ENCODE data around the gene MAGEA9B. TPM values are rescaled to one million over a fixed set of nuclear protein-coding genes. Genes with fewer than 3 reads are reported as not detected.

MAGEA9B gene
- total RNA-seq, 1 experiment from 2014 or later: 0.47 TPM

- ATAC-seq (no peak), DNase-seq (ENCODE audit: low read depth, low spot score) (no peak)
- CTCF ChIA-PET: no interaction called here
These were observed 17.5 kb downstream of the MAGEA9B start for GRCh38 chrX:149569770-149570169.

More at GRCh38 chrX:149569770-149570169, 17.5 kb downstream of the MAGEA9B start:
- H3K9me2 ChIP-seq (ENCODE audit: insufficient read depth): no peaks in the 10 kb centered on the region
- no peaks in the 10 kb centered on the region for H3K27me3 ChIP-seq (ENCODE audit: insufficient read depth, low read length)
- H2AFZ ChIP-seq (ENCODE audit: low read depth, low read length, poor library complexity, severe bottlenecking): no peak overlapping the region
- no TSS peak for BruUV-seq (replicated peaks)
- no peak overlapping the region for H3K4me2 ChIP-seq (ENCODE audit: low read length)
- ChIA-PET POLR2A (no interaction called here), RAD21 (ENCODE audit: low non-redundant PET in 1 of 2, low total read pairs in 2 of 2, uncharacterized antibody in 2 of 2, unreplicated experiment in 2 of 2) (no interaction called here)
- intact Hi-C loops (cut with micrococcal nuclease): no loop called here
- no peaks in the 10 kb centered on the region for H3K36me3 ChIP-seq (ENCODE audit: control insufficient read depth in 1 of 2, insufficient read depth in 2 of 2, low read length in 2 of 2)
- no peak overlapping the region for H3K27ac ChIP-seq (ENCODE audit: low read depth, low read length)
- H4K20me1 ChIP-seq (ENCODE audit: insufficient read depth): no peaks in the 10 kb centered on the region
- H3K9ac ChIP-seq (ENCODE audit: low read length): no peak overlapping the region
- no peak overlapping the region for H3K4me3 ChIP-seq (replicated peaks in 1 of 2; ENCODE audit: low read depth in 1 of 2, low read length in 2 of 2)
- no peaks in the 10 kb centered on the region for H3K4me1 ChIP-seq (ENCODE audit: control insufficient read depth in 1 of 2, insufficient read depth in 2 of 2, low read length in 2 of 2)
- TF ChIP-seq ELF1 (IDR thresholded peaks at IDR 0.05; ENCODE audit: borderline replicate concordance, low read depth) (no peak), ZFX (IDR thresholded peaks at IDR 0.05) (no peak), TCF7L2 (IDR thresholded peaks at IDR 0.05; ENCODE audit: borderline replicate concordance, extremely low read depth, insufficient read depth, insufficient read length) (no peak), CBX3 (IDR thresholded peaks at IDR 0.05; ENCODE audit: low read depth) (no peak), EGR1 (IDR thresholded peaks at IDR 0.05; ENCODE audit: low read depth) (no peak), CEBPB (IDR thresholded peaks at IDR 0.05; ENCODE audit: low read depth) (no peak), JUND (IDR thresholded peaks at IDR 0.05) (no peak), EZH2phosphoT487 (IDR thresholded peaks at IDR 0.05; ENCODE audit: borderline replicate concordance) (no peak), SIN3A (IDR thresholded peaks at IDR 0.05; ENCODE audit: low read depth) (no peak), SRF (IDR thresholded peaks at IDR 0.05; ENCODE audit: low read depth) (no peak), POLR2AphosphoS5 (IDR thresholded peaks at IDR 0.05; ENCODE audit: low read depth, low read length) (no peak), ZBTB33 (IDR thresholded peaks at IDR 0.05; ENCODE audit: extremely low read depth, insufficient replicate concordance, low read length) (no peak), SP1 (IDR thresholded peaks at IDR 0.05; ENCODE audit: low read depth) (no peak)
- TF ChIP-seq, protein P1, sequence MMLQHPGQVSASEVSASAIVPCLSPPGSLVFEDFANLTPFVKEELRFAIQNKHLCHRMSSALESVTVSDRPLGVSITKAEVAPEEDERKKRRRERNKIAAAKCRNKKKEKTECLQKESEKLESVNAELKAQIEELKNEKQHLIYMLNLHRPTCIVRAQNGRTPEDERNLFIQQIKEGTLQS (IDR thresholded peaks at IDR 0.05): no peak
- TF ChIP-seq, protein P2, sequence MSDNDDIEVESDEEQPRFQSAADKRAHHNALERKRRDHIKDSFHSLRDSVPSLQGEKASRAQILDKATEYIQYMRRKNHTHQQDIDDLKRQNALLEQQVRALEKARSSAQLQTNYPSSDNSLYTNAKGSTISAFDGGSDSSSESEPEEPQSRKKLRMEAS (IDR thresholded peaks at IDR 0.05): no peak
- no peaks in the 10 kb centered on the region for H3K79me2 ChIP-seq (ENCODE audit: insufficient read depth, low read length)
- H3K9me3 ChIP-seq (ENCODE audit: control insufficient read depth in 1 of 2, insufficient read depth in 1 of 2, low read depth in 1 of 2, low read length in 2 of 2): no peaks in the 10 kb centered on the region

All from HCT116 (cell line).